ENCODE data around the gene IL18R1. TPM values are rescaled to one million over a fixed set of nuclear protein-coding genes. Genes with fewer than 3 reads are reported as not detected.

The IL18R1 gene
- total RNA-seq, 3 donors from 2014 or later (not counting 1 experiment from before 2014, with no cell fraction given): 42.9 to 58.8 (median 46.7) TPM

DNA sequence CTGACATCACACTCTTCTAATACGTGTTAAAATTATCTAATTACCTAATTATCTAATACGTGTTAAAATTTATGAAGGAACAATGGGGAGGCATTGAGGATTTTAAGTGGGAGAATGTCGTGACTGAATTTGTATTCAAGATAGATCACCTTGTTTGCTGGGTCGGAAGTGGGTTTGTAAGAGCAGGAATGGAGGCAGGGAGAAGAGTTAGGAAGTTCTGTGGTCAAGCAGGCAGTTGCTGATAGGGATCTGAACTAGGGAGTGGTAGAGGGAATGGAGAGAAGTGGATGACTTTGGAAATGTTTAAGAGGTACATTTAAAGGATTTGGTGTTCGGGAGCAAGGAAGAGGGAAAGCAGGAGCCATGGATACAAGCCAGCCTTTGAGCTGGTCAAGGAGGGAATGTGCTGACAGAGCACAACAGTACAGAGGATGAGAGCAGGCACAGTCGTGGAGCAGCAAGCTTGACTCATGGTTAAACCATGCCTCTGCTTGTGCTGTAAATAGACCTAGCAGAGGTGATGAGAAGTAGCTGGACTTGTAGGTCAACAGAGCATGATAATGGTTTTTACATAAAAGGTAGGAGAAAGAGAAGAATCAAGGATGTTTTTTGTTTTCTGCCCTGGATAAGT, 83.6 kb downstream of the IL18R1 start:
- Mint-ChIP-seq H3K27me3 (ENCODE audit: low read depth in 2 of 2) (no peaks in the 10 kb centered on the region), H3K27ac (no peak overlapping the region), H3K4me3 (no peak overlapping the region), H3K9me3 (no peaks in the 10 kb centered on the region), H3K4me1 (peaks cover 40 to 44% of the 10 kb centered on the region in 2 donors), H3K36me3 (peaks cover 21% of the 10 kb centered on the region)
- TF ChIP-seq, protein P1, sequence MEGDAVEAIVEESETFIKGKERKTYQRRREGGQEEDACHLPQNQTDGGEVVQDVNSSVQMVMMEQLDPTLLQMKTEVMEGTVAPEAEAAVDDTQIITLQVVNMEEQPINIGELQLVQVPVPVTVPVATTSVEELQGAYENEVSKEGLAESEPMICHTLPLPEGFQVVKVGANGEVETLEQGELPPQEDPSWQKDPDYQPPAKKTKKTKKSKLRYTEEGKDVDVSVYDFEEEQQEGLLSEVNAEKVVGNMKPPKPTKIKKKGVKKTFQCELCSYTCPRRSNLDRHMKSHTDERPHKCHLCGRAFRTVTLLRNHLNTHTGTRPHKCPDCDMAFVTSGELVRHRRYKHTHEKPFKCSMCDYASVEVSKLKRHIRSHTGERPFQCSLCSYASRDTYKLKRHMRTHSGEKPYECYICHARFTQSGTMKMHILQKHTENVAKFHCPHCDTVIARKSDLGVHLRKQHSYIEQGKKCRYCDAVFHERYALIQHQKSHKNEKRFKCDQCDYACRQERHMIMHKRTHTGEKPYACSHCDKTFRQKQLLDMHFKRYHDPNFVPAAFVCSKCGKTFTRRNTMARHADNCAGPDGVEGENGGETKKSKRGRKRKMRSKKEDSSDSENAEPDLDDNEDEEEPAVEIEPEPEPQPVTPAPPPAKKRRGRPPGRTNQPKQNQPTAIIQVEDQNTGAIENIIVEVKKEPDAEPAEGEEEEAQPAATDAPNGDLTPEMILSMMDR (IDR thresholded peaks at IDR 0.05): no peak
- Histone ChIP-seq H3K4me1 (ENCODE audit: control insufficient read depth, insufficient read depth, low read length) (peaks cover 34% of the 10 kb centered on the region), H3K27ac (ENCODE audit: low read length) (no peak overlapping the region), H3K9me3 (ENCODE audit: control insufficient read depth, insufficient read depth, low read length) (no peaks in the 10 kb centered on the region), H3K36me3 (ENCODE audit: control insufficient read depth, insufficient read depth, low read length) (peaks cover 89% of the 10 kb centered on the region), H3K4me3 (ENCODE audit: low read length) (no peak overlapping the region), H3K27me3 (ENCODE audit: control insufficient read depth, insufficient read depth, low read length) (no peaks in the 10 kb centered on the region)
- WGBS (ENCODE audit: insufficient coverage): 76% methylated on average over 5 of the region's 6 CpGs
- intact Hi-C loops (cut with micrococcal nuclease): no loop called here
- ATAC-seq: no peak
- DNase-seq: no peak

- Mint-ChIP-seq H3K9me3 (no peaks in the 10 kb centered on the region), H3K4me3 (no peak overlapping the region), H3K27me3 (ENCODE audit: low read depth in 2 of 2) (no peaks in the 10 kb centered on the region), H3K4me1 (peaks cover 14 to 17% of the 10 kb centered on the region in 2 donors), H3K36me3 (peaks cover 28% of the 10 kb centered on the region), H3K27ac (peak overlapping the region; percentile 78 to 84)
- 28% methylated on average over 13 of the region's 13 CpGs for WGBS (ENCODE audit: insufficient coverage)
- no peaks in the 10 kb centered on the region for H3K27me3 ChIP-seq (ENCODE audit: control insufficient read depth, insufficient read depth, low read length)
- ATAC-seq (peak; percentile 76 to 90 (median 88)), DNase-seq (peak in 1 of 2 donors; percentile 78)
- H3K36me3 ChIP-seq (ENCODE audit: control insufficient read depth, insufficient read depth, low read length): peaks cover 88% of the 10 kb centered on the region
- intact Hi-C loops (cut with micrococcal nuclease): loop anchor here (1.0 to 5.0 kb wide), 3 partner anchors 85 to 191 kb away; no protein-coding TSS in a partner anchor
- H3K27ac ChIP-seq (ENCODE audit: low read length): peak overlapping the region; percentile 42
- H3K9me3 ChIP-seq (ENCODE audit: control insufficient read depth, insufficient read depth, low read length): no peaks in the 10 kb centered on the region
- TF ChIP-seq, protein P1 (IDR thresholded peaks at IDR 0.05): peak; percentile 85
- peaks cover 15% of the 10 kb centered on the region for H3K4me1 ChIP-seq (ENCODE audit: control insufficient read depth, insufficient read depth, low read length)
- no peak overlapping the region for H3K4me3 ChIP-seq (ENCODE audit: low read length)
Observed at GRCh38 chr2:102442967-102443828, 87.6 kb downstream of the IL18R1 start.

- intact Hi-C loops (cut with micrococcal nuclease): loop anchor here (5.0 kb wide), 1 partner anchor 192 kb away; no protein-coding TSS in a partner anchor
- no peaks in the 10 kb centered on the region for H3K27me3 ChIP-seq (ENCODE audit: control insufficient read depth, insufficient read depth, low read length)
- peaks cover 28% of the 10 kb centered on the region for H3K36me3 Mint-ChIP-seq
- no peak for DNase-seq
- H3K4me1 Mint-ChIP-seq: peaks cover 14 to 17% of the 10 kb centered on the region in 2 donors
- peaks cover 5% of the 10 kb centered on the region for H3K4me1 ChIP-seq (ENCODE audit: control insufficient read depth, insufficient read depth, low read length)
- no peak overlapping the region for H3K4me3 Mint-ChIP-seq
- no peaks in the 10 kb centered on the region for H3K27me3 Mint-ChIP-seq (ENCODE audit: low read depth in 2 of 2)
- no peaks in the 10 kb centered on the region for H3K9me3 Mint-ChIP-seq
- peaks cover 87% of the 10 kb centered on the region for H3K36me3 ChIP-seq (ENCODE audit: control insufficient read depth, insufficient read depth, low read length)
- H3K4me3 ChIP-seq (ENCODE audit: low read length): no peak overlapping the region
- no peaks in the 10 kb centered on the region for H3K9me3 ChIP-seq (ENCODE audit: control insufficient read depth, insufficient read depth, low read length)
- no peak for ATAC-seq
- 84% methylated on average over 3 of the region's 3 CpGs for WGBS (ENCODE audit: insufficient coverage)
- H3K27ac ChIP-seq (ENCODE audit: low read length): no peak overlapping the region
- TF ChIP-seq, protein P1 (IDR thresholded peaks at IDR 0.05): no peak
- peak overlapping the region; percentile 68 to 78 for H3K27ac Mint-ChIP-seq
Observed at GRCh38 chr2:102444233-102444632, 88.6 kb downstream of the IL18R1 start.

Data from natural killer cell (primary cell).